ENCODE data around the gene PPP1R16B.

Gene PPP1R16B

DNA sequence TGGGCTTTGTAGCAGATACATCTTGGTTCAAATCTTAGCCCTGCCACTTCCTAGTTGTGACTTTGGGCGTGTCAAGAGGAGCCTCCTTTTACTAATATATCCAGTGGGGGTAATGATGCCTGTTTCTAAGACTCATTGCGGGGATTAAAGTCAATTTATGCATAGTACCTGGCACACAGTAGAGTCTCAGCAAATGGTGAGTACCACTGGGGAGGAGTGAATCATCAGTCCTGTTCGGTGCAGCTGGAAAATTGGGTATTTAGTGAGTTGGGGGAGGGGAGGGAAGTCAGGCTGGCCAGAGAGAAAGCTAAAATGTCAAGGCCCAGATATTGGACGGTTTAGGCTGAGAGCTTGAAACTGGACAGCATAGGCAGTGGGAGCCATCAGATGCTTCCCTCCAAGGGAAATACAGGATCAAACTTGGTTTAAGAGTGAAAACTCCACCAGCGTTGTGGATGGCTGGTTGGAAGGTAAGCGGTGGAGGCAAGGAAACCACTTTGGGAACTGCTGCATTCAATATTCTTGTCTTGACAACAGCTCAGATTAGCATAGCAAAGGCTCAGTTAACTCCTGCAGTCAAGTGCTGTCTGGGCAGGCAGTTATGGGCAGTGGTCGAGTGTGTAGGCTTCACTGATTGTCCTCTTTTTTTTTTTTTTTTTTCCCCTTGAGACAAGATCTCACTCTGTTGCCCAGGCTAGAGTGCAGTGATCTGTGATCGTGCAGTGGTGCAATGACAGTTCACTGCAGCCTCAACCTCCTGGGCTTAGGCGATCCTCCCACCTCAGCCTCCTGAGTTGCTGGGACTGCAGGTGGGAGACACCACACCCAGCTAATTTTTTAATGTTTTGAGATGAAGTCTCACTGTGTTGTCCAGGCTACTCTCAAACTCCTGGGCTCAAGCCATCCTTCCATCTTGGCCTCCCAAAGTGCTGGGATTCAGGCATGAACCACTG, 12.9 kb downstream of the PPP1R16B start:
- ChIA-PET POLR2A (no interaction called here), CTCF (no interaction called here)
- TF ChIP-seq ELF4 (IDR thresholded peaks at IDR 0.05) = no peak
- no peak for TF ChIP-seq SUZ12 (IDR thresholded peaks at IDR 0.05)
- TF ChIP-seq L3MBTL2 (conservative IDR thresholded peaks at IDR 0.05) = no peak
- no peak for TF ChIP-seq SP1 (IDR thresholded peaks at IDR 0.05)
- no peak for TF ChIP-seq TARDBP (IDR thresholded peaks at IDR 0.05)
- TF ChIP-seq NFRKB (IDR thresholded peaks at IDR 0.05) = no peak
- no peak for TF ChIP-seq PKNOX1 (IDR thresholded peaks at IDR 0.05)
- TF ChIP-seq CTBP1 (IDR thresholded peaks at IDR 0.05; ENCODE audit: borderline replicate concordance) = no peak
- no peak for DNase-seq (ENCODE audit: extremely low spot score)

DNA sequence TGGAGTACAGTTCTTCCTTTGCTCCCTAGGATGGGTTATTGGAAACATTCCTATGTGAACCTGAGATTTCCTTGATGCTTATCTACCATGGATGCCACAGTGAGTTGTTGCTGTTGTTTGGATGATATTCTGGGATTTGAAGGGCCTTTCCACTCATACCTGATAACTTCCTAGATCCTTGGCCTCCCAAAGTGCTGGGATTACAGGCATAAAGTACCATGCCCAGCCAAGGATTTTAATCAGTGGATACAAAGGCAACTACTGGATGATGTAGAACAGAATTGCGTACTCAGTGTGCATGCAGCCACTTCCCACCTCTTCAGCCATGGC, 20.0 kb downstream of the PPP1R16B start:
- DNase-seq (ENCODE audit: extremely low spot score) = no peak
- ChIA-PET CTCF (interaction anchor here (0.6 kb wide), 1 partner anchor 68 kb away, joined by 3 read pairs; no protein-coding TSS in a partner anchor), POLR2A (interaction anchor here (0.6 to 1.1 kb wide), 4 partner anchors 11 to 137 kb away, joined by 3 to 4 read pairs (median 4); partner anchors contain the start of genes DHX35 and PPP1R16B)
- TF ChIP-seq FOXA1 (IDR thresholded peaks at IDR 0.05) = no peak
- TF ChIP-seq PKNOX1 (IDR thresholded peaks at IDR 0.05) = no peak
- no peak for TF ChIP-seq HDGF (IDR thresholded peaks at IDR 0.05; ENCODE audit: borderline replicate concordance)
- no peak for TF ChIP-seq FOXM1 (IDR thresholded peaks at IDR 0.05; ENCODE audit: borderline replicate concordance)
- no peak for TF ChIP-seq TARDBP (IDR thresholded peaks at IDR 0.05)
- no peak for TF ChIP-seq CTBP1 (IDR thresholded peaks at IDR 0.05; ENCODE audit: borderline replicate concordance)
- TF ChIP-seq ZNF384 (IDR thresholded peaks at IDR 0.05) = no peak
- TF ChIP-seq SP1 (IDR thresholded peaks at IDR 0.05) = no peak
- no peak for TF ChIP-seq BHLHE40 (IDR thresholded peaks at IDR 0.05; ENCODE audit: borderline replicate concordance)
- no peak for TF ChIP-seq FOXK2 (IDR thresholded peaks at IDR 0.05)
- TF ChIP-seq ARNT (IDR thresholded peaks at IDR 0.05) = no peak
- no peak for TF ChIP-seq LEF1 (IDR thresholded peaks at IDR 0.05; ENCODE audit: borderline replicate concordance)
- TF ChIP-seq ELF4 (IDR thresholded peaks at IDR 0.05) = no peak
- no peak for TF ChIP-seq NFRKB (IDR thresholded peaks at IDR 0.05)
- TF ChIP-seq L3MBTL2 (conservative IDR thresholded peaks at IDR 0.05) = no peak
- no peak for TF ChIP-seq SUZ12 (IDR thresholded peaks at IDR 0.05)

DNA sequence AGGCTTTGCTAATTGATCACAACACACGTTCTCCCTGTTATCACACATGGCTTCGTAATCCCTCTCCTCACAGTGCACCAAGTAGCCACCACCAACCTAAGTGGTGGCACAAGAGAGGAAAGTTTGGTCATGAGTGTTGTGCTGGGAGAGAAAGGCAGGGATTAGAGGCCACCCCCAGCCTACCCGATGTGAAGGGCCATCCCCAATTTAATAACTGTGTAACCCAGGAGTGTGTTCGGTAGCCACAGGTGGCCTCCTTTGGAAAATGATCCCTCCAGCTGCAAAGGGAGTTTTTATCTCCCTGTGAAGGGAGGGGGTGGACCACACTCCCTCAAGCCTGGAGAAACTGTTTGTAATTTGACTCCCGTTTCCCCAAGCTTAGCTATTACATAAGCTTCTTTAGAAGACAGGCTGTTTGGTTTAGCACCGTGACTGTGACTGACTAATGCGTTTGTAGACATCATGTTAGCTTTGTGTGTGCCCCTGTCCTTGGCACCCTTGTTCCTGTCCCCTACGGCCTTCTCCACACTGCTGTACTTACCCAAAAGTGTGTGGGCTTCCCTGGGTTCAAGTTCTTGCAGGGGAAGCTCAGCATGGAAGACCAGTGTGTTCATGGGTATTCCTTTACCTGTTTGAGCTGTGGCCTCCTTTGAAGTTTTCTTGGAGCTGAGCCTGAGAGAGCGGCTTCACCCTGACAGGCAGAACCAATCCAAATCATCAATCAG, 20.6 kb downstream of the PPP1R16B start:
- ChIA-PET CTCF (interaction anchor here (0.6 to 0.7 kb wide), 2 partner anchors 21 to 68 kb away, joined by 3 read pairs; partner anchors contain the start of gene PPP1R16B), POLR2A (interaction anchor here (0.6 to 1.1 kb wide), 4 partner anchors 10 to 137 kb away, joined by 3 to 4 read pairs (median 4); partner anchors contain the start of genes DHX35 and PPP1R16B)
- no peak for TF ChIP-seq TARDBP (IDR thresholded peaks at IDR 0.05)
- TF ChIP-seq ELF4 (IDR thresholded peaks at IDR 0.05) = no peak
- no peak for TF ChIP-seq SP1 (IDR thresholded peaks at IDR 0.05)
- no peak for TF ChIP-seq FOXA1 (IDR thresholded peaks at IDR 0.05)
- TF ChIP-seq NFRKB (IDR thresholded peaks at IDR 0.05) = no peak
- TF ChIP-seq CTBP1 (IDR thresholded peaks at IDR 0.05; ENCODE audit: borderline replicate concordance) = no peak
- peak; percentile 64 for DNase-seq (ENCODE audit: extremely low spot score)

- POLR2A ChIA-PET = no interaction called here
- DNase-seq (ENCODE audit: extremely low spot score) = no peak
- TF ChIP-seq HDGF (IDR thresholded peaks at IDR 0.05; ENCODE audit: borderline replicate concordance) = no peak
- no peak for TF ChIP-seq ARNT (IDR thresholded peaks at IDR 0.05)
- TF ChIP-seq FOXK2 (IDR thresholded peaks at IDR 0.05) = no peak
- no peak for TF ChIP-seq SUZ12 (IDR thresholded peaks at IDR 0.05)
- TF ChIP-seq PKNOX1 (IDR thresholded peaks at IDR 0.05) = no peak
- no peak for TF ChIP-seq ZNF384 (IDR thresholded peaks at IDR 0.05)
- TF ChIP-seq FOXA1 (IDR thresholded peaks at IDR 0.05) = no peak
- TF ChIP-seq L3MBTL2 (conservative IDR thresholded peaks at IDR 0.05) = no peak
- CTCF ChIA-PET = no interaction called here
Observed at GRCh38 chr20:38827770-38828281, 22.3 kb downstream of the PPP1R16B start.

DNA sequence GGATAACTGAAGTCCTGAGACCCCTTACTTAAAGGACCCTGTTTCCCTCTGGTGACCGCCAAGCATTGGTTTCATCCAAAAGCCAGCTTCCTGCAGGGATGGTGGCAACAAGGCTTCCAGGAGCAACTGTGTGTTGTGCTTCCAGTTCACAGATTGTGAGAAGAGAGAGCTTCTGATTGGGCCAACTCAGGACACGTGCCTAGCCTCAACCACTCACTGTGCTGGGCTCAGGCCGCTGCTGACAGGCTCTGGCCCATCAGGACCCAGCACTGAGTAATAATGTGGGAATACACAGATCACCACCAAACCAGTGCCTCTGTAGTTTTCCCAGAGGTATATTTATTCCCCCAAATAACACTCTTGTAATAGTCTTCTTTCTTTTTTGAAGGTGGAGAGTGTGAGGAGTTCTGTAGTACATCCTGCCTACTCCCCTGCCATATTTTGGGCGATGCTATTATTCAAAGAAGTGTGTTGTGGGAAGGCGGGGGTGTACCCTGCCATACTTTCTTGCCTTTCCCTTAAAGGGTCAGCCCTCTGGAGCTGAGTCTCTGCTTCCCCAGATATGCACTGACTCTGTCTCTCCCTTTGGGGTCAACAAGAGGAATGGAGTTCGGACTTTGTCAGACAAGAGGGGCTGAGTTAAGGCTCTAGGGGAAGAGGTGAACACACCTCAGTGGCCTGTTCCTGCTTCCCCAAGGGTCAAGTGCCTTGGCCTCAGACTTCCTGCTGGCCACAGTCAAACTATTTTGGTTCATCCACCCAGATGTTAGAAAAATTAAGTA, 23.2 kb downstream of the PPP1R16B start:
- ChIA-PET POLR2A (no interaction called here), CTCF (no interaction called here)
- TF ChIP-seq L3MBTL2 (conservative IDR thresholded peaks at IDR 0.05) (no peak), PKNOX1 (IDR thresholded peaks at IDR 0.05) (no peak), LEF1 (IDR thresholded peaks at IDR 0.05; ENCODE audit: borderline replicate concordance) (no peak), ARNT (IDR thresholded peaks at IDR 0.05) (no peak), BHLHE40 (IDR thresholded peaks at IDR 0.05; ENCODE audit: borderline replicate concordance) (no peak), HDGF (IDR thresholded peaks at IDR 0.05; ENCODE audit: borderline replicate concordance) (no peak), TARDBP (IDR thresholded peaks at IDR 0.05) (no peak), ZNF384 (IDR thresholded peaks at IDR 0.05) (no peak), NFRKB (IDR thresholded peaks at IDR 0.05) (no peak), FOXK2 (IDR thresholded peaks at IDR 0.05) (no peak), CTBP1 (IDR thresholded peaks at IDR 0.05; ENCODE audit: borderline replicate concordance) (no peak), FOXA1 (IDR thresholded peaks at IDR 0.05) (no peak), SP1 (IDR thresholded peaks at IDR 0.05) (no peak), FOXM1 (IDR thresholded peaks at IDR 0.05; ENCODE audit: borderline replicate concordance) (no peak), ELF4 (IDR thresholded peaks at IDR 0.05) (no peak), SUZ12 (IDR thresholded peaks at IDR 0.05) (no peak)
- DNase-seq (ENCODE audit: extremely low spot score) = no peak
